OCI-LY3 (cell line): ENCODE measurements around the gene CYP4F12.

Source experiments
- H2AFZ ChIP-seq: fragments of 200-600, 300-600 bp; shearing (Covaris generic); 2 replicates; pipeline ENCODE4 v1.6.0; 2014; ENCODE audit warnings: antibody characterized with exemption, low read depth, low read length
- H3K27ac ChIP-seq: fragments of 200-600, 300-600 bp; sonication (generic); 2 replicates; pipeline ENCODE4 v1.5.1; 2014; ENCODE audit warnings: mild to moderate bottlenecking, low read length, moderate library complexity, mixed read lengths
- H3K27me3 ChIP-seq: fragments of 200-600, 300-600 bp; sonication (generic); 2 replicates; pipeline ENCODE4 v1.6.1; 2014; ENCODE audit warnings: low read depth, low read length, mixed read lengths
- H3K36me3 ChIP-seq: fragments of 200-600, 300-600 bp; sonication (generic); replicated peaks from 2 replicates; pipeline ENCODE3; 2014; ENCODE audit warnings: low read depth, low read length, mixed read lengths
- H3K4me1 ChIP-seq: fragments of 300-600, 200-600 bp; sonication (generic); 2 replicates; pipeline ENCODE4 v1.6.1; 2014; ENCODE audit warnings: low read length, mixed read lengths
- H3K4me2 ChIP-seq: fragments of 200-600, 300-600 bp; sonication (generic); 2 replicates; pipeline ENCODE4 v1.6.1; 2014; ENCODE audit warnings: low read length, mixed read lengths
- H3K4me3 ChIP-seq: fragments of 300-600, 200-600 bp; sonication (generic); 2 replicates; pipeline ENCODE4 v1.5.1; 2014; ENCODE audit warnings: antibody characterized with exemption, mild to moderate bottlenecking, low read length, moderate library complexity
- H3K79me2 ChIP-seq: fragments of 300-600, 200-600 bp; shearing (Covaris generic); 2 replicates; pipeline ENCODE4 v1.6.1; 2014; ENCODE audit warnings: mild to moderate bottlenecking, low read length, mixed read lengths
- H3K9ac ChIP-seq: fragments of 300-600, 200-600 bp; shearing (Covaris generic); 2 replicates; pipeline ENCODE4 v1.6.0; 2014; ENCODE audit warnings: mild to moderate bottlenecking, low read length, moderate library complexity
- H3K9me3 ChIP-seq: fragments of 200-600, 300-600 bp; shearing (Covaris generic); 2 replicates; pipeline ENCODE4 v1.6.1; 2014; ENCODE audit warnings: low read length, mixed read lengths; ENCODE audit not compliant: insufficient read depth
- H4K20me1 ChIP-seq: fragments of 200-600, 300-600 bp; sonication (generic); 2 replicates; pipeline ENCODE4 v1.6.1; 2016; ENCODE audit warnings: low read length, mixed read lengths; ENCODE audit not compliant: insufficient read depth
- CTCF ChIP-seq: fragments of 200-600, 300-600 bp; sonication (generic); IDR thresholded peaks from 2 replicates; pipeline ENCODE4 v1.5.1; 2014; ENCODE audit warnings: antibody characterized with exemption, low read length, low read depth
- EZH2phosphoT487 ChIP-seq: fragments of 200-600 bp; shearing (Covaris generic); IDR thresholded peaks from 2 replicates; pipeline ENCODE4 v1.6.1; 2018; ENCODE audit warnings: antibody characterized with exemption, mixed run types, low read depth

CYP4F12 gene

GRCh38 chr19:15732388-15732787 lies 59.5 kb downstream of the CYP4F12 start:
- no peaks in the 10 kb centered on the region for H4K20me1 ChIP-seq
- H3K79me2 ChIP-seq, result no peaks in the 10 kb centered on the region
- TF ChIP-seq CTCF (no peak), EZH2phosphoT487 (no peak)
- no peak overlapping the region for H3K9ac ChIP-seq
- no peak overlapping the region for H3K4me2 ChIP-seq
- H3K27ac ChIP-seq, result no peak overlapping the region
- H3K4me3 ChIP-seq, result no peak overlapping the region
- H3K9me3 ChIP-seq, result no peaks in the 10 kb centered on the region
- H3K27me3 ChIP-seq, result peaks cover 4% of the 10 kb centered on the region; the same call in 1 of the 2 replicates
- no peaks in the 10 kb centered on the region for H3K4me1 ChIP-seq
- H3K36me3 ChIP-seq, result no peaks in the 10 kb centered on the region
- no peak overlapping the region for H2AFZ ChIP-seq

GRCh38 chr19:15733895-15734294 lies 61.0 kb downstream of the CYP4F12 start:
- Histone ChIP-seq H3K4me2 (no peak overlapping the region), H3K4me1 (no peaks in the 10 kb centered on the region), H3K79me2 (no peaks in the 10 kb centered on the region), H3K27ac (no peak overlapping the region), H4K20me1 (no peaks in the 10 kb centered on the region), H3K36me3 (no peaks in the 10 kb centered on the region), H2AFZ (no peak overlapping the region), H3K27me3 (peaks cover 4% of the 10 kb centered on the region; the same call in 1 of the 2 replicates), H3K4me3 (no peak overlapping the region), H3K9ac (no peak overlapping the region), H3K9me3 (no peaks in the 10 kb centered on the region)
- TF ChIP-seq CTCF (no peak), EZH2phosphoT487 (no peak)

GRCh38 chr19:15737722-15738121 lies 64.8 kb downstream of the CYP4F12 start, which contains the start of gene OR10H3:
TSS of gene OR10H3 (plus strand) at chr19:15737985. CDS start at chr19:15741393, 3,408 bp downstream.
- no peak within 1 kb of the TSS for H3K4me3 ChIP-seq
- no peaks in the 10 kb centered on the region for H3K4me1 ChIP-seq
- H3K9me3 ChIP-seq, result peaks cover 4% of the 10 kb centered on the region; the same call in 1 of the 2 replicates
- peaks cover 2% of the 10 kb centered on the region; the same call in 1 of the 2 replicates for H3K27me3 ChIP-seq
- TF ChIP-seq EZH2phosphoT487 (no peak), CTCF (no peak)
- no peaks in the 10 kb centered on the region for H3K79me2 ChIP-seq
- no peak within 1 kb of the TSS for H3K9ac ChIP-seq
- no peaks in the 10 kb centered on the region for H4K20me1 ChIP-seq
- no peak within 1 kb of the TSS for H2AFZ ChIP-seq
- H3K36me3 ChIP-seq, result no peaks in the 10 kb centered on the region
- H3K27ac ChIP-seq, result no peak within 1 kb of the TSS
- H3K4me2 ChIP-seq, result no peak within 1 kb of the TSS

GRCh38 chr19:15740785-15741184 lies 67.9 kb downstream of the CYP4F12 start:
- H3K79me2 ChIP-seq, result no peaks in the 10 kb centered on the region
- no peaks in the 10 kb centered on the region for H3K4me1 ChIP-seq
- H3K36me3 ChIP-seq, result no peaks in the 10 kb centered on the region
- no peak overlapping the region for H3K4me2 ChIP-seq
- H2AFZ ChIP-seq, result no peak overlapping the region
- no peak overlapping the region for H3K9ac ChIP-seq
- no peaks in the 10 kb centered on the region for H3K27me3 ChIP-seq
- TF ChIP-seq CTCF (no peak), EZH2phosphoT487 (no peak)
- H3K4me3 ChIP-seq, result no peak overlapping the region
- H3K27ac ChIP-seq, result no peak overlapping the region
- H3K9me3 ChIP-seq, result peaks cover 4% of the 10 kb centered on the region; the same call in 1 of the 2 replicates
- H4K20me1 ChIP-seq, result no peaks in the 10 kb centered on the region
